NCI-H187 (cell line): ENCODE results near the gene HIVEP3.
A peak's percentile ranks its signal among the peaks of the same experiment; 100 is the strongest.
"Not testable (repeated sequence)": the region's sequence is repeated elsewhere in the genome, so short reads cannot be mapped to it uniquely, and the experiment has no call there.

Experiments
- DNase-seq, 2 experiments: peaks; one replicate each; lab custom pipeline; 2025; lab: John Stamatoyannopoulos, UW

HIVEP3 gene

DNA sequence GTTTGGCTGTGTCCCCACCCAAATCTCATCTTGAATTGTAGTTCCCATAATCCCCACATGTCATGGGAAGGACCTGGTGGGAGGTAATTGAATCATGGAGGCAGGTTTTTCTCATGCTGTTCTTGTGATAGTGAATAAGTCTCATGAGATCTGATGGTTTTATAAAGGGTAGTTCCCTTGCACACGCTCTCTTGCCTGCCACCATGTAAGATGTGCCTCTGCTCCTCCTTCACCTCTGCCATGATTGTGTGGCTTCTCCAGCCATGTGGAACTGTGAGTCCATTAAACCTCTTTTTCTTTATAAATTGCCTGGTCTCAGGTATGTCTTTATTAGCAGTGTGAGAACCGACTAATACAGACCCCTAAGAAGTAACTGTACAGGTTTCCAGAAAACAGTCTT, 2.5 kb upstream of the HIVEP3 start:
- not testable (repeated sequence) for DNase-seq

DNA sequence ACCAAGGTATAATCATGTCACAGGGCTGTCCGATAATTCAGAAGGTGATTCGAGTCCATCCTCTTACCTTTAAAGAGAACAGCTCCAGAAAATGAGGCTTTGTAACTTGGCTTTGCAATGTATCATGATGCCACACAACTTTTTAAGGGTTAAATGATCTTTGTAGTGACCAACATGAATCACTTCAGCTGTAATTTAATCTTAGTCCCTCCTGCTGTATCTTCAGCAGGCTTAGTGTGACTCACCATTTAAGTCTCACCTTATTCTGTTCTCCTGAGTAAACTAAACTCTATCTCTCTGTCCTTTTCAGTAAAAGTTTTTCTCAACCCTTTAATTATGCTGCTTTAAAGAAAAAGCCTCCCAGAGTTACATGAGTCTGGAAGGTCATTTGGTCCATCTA, 1.9 kb upstream of the HIVEP3 start:
- DNase-seq, result no peak

DNA sequence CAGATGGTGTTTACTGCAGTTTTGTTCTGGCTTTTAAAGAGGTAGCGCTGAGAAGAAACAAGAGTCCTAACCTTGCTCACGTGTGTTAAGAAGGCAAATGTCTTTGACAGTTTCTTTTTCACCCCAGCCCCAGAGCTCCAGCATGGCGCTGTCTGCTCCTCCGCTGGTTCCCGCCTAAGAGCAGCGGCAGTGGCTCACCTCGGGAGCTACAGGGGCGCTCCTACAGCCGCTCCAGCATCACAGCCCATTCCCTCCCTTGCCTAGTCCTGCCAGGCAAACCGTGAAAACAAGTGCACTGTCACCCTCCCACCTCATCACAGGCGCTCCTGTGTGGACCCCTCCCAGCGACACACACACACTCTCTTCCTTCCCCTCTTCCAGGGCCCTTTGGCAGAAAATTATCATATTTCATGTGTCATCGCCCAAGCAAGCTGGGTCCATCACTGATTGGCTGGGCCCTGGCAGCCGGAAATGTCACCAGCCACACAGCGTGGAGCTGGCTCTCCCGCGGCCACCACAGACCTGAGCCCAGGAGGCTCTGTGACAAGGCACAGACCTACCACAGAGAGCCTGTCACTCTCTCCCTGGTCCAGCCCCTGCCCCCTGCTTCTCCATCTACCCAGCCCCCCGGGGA, 1.2 kb upstream of the HIVEP3 start:
- DNase-seq, result peak; percentile 37

DNA sequence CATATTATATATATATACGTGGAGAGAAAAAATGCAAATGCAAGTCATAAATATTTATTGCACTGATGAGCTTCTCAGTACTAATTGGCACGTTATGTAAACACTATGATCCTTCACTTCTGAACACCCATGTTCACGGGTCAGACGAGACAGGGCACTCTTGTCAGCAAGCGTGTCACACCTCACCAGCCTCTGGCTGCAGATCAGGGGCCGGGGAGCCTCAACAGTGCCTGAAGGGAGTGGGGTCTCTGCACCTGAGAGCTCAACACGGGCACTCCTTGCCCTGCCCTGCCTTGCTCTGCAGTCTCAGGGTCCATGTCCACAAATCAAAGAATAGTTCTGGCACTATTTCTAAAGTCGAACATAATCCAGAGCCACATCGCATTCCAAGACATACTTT, 409 bp upstream of the HIVEP3 start:
- no peak for DNase-seq

DNA sequence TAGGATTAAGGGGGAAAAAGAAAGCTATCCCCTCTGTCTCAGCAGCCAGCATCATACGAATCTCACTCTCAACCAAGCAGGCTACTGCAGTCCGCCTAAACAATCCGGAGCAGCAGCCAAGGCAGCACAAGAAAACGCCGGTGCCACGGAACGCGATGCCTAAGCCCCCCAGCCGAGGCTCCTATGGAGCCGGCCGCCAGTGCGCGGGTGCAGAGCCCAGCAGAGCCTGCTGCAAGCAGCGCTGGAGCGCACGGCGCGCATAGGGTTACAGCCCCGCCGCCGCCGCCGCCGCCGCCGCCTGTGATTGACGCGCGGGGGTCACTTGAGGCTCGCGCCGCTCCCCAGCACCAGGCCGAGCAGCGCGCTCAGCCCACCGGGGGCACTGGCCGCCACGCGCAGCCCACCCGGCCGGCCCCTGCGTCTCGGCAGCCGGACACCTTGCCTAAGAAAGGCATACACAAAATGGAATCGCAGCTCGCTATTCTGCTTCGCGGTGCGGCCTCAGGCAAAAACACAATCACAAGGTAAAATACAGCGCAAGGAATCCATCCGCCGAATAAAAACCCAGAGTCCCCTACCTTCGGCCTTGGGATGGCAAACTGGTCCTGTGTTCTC, 780 bp downstream of the HIVEP3 start:
- peak; percentile 18 to 42 for DNase-seq

GRCh38 chr1:41917076-41917475, 1.6 kb downstream of the HIVEP3 start:
- no peak for DNase-seq

- DNase-seq, result peak; percentile 18 to 55
Measured at GRCh38 chr1:41915786-41916571, 2.7 kb downstream of the HIVEP3 start.

- DNase-seq, result no peak
Measured at GRCh38 chr1:41914516-41914915, 4.2 kb downstream of the HIVEP3 start.

DNA sequence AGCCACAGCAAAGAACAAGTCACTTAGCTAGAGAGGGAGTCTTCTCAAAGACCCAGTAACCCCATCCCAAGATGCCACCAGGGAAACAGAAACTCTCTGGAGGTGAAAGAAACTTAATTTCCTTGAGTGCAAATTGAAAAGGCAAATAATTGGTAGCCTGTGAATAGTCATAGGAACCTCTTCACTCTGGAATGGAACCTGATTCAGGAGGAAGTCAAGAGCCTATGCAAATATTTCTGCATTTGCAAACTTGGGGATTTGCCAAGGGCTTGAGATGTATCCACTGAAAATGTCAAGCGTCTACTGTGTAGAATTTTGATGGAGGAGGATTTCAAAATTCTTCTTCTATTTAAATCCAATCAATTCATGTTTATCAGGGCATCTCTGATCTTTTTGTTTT, 5.7 kb downstream of the HIVEP3 start:
- no peak for DNase-seq

- DNase-seq, result no peak
Measured at GRCh38 chr1:41908288-41908895, 10.3 kb downstream of the HIVEP3 start.

GRCh38 chr1:41907446-41907845, 11.3 kb downstream of the HIVEP3 start:
- DNase-seq, result no peak

DNA sequence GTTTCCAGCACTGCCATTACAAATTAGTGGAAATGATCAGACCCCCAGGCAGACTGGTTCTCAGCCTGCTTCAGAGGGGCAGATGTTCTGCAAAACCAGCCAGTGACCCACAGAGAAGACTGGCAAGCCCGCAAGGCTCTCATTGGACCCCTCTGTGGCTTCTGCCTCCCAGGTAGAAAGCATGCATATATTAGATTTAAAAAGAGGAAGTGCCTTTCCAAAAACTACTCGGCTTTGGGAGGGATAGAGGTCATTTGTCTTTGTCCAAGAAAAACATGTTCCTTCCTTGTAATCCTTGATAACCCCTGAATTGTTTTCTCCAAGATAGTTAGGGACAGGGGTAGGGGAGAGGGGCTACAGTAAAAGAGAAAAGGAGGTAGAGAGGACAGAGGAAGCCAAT, 11.8 kb downstream of the HIVEP3 start:
- DNase-seq, result no peak

DNA sequence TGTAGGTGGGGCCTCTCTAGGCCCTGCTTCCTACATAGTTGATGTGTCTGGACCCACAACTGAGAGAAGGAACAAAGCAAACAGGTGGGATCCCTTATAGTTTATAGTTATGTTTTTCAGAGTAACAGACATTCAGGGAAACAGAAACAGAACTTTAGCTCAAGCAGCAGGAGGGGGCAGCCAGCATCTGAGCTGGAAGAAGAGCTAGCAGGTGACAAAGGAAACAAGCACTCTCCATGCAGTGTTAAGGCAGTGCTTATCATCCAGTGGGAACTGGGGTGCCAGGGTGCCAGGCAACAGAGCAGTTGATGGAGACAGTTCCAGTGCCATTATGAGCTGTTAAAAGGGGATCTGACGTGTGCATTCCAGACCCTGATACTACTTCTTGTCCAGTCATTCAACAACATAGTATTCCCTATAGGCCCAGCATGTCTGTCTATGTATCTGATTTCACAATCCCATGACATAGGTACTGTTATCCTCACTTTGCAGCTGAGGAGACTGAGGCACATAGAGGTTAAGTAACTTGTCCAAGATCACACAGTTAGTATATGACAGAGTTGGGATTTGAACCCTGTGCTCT, 13.5 kb downstream of the HIVEP3 start:
- DNase-seq, result no peak

GRCh38 chr1:41902664-41903063, 16.1 kb downstream of the HIVEP3 start:
- DNase-seq, result no peak

GRCh38 chr1:41902159-41902577, 16.6 kb downstream of the HIVEP3 start:
- DNase-seq, result no peak

- no peak for DNase-seq
Measured at GRCh38 chr1:41901551-41901950, 17.2 kb downstream of the HIVEP3 start.

DNA sequence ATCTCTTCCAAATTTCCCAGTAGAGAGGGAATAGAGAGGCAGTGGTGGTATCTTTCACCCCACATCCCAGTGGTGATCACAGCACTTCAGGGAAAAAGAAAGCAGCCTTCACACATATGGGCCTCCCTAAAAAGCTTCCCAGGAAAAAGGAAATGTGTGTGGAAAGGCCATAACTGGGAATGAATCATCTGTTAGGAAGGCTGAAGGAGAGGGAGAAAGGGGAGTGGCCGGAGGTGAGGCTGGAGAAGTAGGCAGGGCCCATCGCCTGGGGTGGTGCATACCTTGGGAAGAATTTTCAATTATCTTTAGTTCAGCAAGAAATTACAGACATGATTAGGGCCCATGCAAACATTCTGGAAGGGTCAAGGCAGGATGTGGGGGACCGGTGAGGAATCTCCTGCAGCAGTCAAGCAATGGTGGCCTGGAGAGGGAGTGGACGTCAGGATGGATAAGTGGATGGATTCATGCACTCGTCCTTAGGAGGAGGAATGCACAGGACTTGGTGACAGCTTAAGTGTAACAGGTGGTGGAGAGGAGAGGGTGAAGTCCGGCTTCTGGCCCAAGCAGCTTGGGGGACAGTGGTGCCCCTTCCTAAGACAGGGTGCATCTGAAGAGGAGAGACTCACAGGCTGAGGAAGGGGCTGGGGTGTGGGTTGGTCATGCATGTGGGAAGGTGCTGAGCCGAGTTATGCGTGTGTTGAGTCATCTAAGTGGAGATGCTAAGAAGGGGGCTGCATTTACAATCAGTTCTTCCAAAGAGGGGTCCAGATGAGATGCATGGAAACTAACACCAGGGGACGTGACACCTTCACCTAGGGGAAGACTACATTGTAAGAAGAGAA, 17.9 kb downstream of the HIVEP3 start:
- DNase-seq, result no peak

DNA sequence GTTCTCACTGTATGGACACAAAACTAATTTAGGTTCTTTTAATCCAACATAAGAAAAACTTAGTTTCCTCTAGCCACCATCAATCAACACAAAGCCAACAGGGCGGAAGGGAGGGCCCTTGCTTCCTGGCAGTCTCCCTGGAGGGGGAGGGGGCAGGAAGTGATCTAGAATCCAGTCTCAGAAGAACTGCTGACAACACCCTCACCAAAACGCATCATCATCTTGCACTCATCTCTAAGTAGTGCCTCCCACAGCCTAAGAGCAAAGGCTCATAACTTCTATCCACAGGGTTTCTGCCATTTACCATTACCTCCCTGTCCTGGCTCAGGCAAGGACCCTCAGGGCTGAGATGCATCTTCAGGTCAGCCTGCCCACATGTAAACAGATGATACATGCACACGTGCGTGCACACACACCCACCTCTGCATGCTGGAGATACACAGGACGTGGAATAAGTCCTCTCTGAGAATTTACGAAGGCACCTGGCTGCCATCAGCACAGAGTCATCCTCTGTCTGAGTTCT, 20.5 kb downstream of the HIVEP3 start:
- no peak for DNase-seq

DNA sequence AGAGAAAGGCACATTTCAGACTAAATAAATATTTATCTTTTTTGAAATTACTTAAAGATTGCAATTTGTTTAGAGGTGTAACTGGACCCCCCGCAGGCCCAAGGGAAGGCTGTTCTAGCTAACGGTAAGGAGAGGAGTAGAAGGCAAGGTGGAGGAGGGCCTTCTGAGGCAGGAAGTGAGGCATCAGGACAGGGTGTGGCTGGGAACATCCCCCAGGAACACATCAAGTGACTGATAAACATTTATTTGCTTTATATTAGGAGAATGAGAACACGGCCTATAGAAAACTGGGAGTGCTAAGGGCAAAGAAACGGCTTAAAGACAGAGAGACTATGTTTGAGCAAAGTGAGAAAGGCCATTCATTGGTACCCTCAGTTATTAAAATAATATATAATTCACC, 23.2 kb downstream of the HIVEP3 start:
- DNase-seq, result no peak

DNA sequence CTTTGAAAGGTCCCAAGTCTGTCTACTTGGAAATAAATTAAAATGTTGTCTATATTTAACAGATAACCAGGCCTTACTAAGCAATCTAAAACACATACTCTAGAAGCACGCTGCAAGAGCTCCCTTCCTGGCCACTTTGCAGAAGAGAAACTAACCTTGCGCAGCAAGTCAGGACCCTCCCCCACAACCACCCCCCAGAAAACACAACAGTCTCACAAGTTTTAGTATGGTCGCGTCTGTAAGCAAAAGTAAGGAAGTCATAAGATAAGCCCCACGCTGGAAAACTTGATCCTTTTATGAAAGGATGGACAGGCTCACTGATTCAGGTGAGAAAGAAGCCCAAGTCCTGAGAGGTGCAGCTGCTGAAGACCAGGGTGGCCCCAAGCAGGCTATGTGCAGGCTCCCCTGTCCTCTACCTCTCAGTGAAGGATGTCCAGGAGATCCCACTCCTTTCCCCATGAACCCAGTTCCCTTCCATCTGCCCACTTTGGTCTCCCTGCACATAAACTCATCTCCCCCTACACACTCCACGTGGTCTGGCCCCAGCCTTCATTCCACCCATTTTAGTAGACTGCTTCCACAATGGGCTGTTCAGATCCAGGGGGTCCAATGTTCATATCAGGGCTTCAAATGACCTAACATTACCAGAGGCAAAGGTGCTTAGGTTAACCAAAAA, 23.8 kb downstream of the HIVEP3 start:
- no peak for DNase-seq
